Activated B cell treated with CpG ODN at 0.5 μM for 24 hours (primary cell): Measurements from ENCODE around the gene NEK9. TPM values are rescaled to one million over a fixed set of nuclear protein-coding genes. Genes with fewer than 3 reads are reported as not detected.
A peak's percentile ranks its signal among the peaks of the same experiment; 100 is the strongest.

Experiments used
- ATAC-seq: fragments of 200-7000 bp; cut with Tn5 transposase; one replicate; pipeline ENCODE4 v1.10.0; 2021; ENCODE audit warnings: low read depth, mild to moderate bottlenecking, moderate library complexity
- CTCF ChIA-PET: fragments of 350-600 bp; sonication (Branson Sonifier 250); formaldehyde crosslinking; loops from one replicate; lab custom pipeline; 2021; ENCODE audit warnings: antibody characterized with exemption; lab: Charles Lee
- POLR2A ChIA-PET: fragments of 350-600 bp; sonication (Branson Sonifier 250); formaldehyde crosslinking; loops from one replicate; lab custom pipeline; 2021; ENCODE audit warnings: antibody characterized with exemption; lab: Charles Lee
- DNase-seq: peaks from one replicate; pipeline ENCODE4 v3.0.0; 2022
- H3K27ac Mint-ChIP-seq: one replicate; pipeline ENCODE4 v1.8.0; 2020; ENCODE audit warnings: mixed read lengths
- H3K27me3 Mint-ChIP-seq: one replicate; pipeline ENCODE4 v1.8.0; 2021; ENCODE audit warnings: mixed read lengths
- H3K36me3 Mint-ChIP-seq: one replicate; pipeline ENCODE4 v1.8.0; 2021; ENCODE audit warnings: low read depth, mixed read lengths
- H3K4me1 Mint-ChIP-seq: one replicate; pipeline ENCODE4 v1.8.0; 2021; ENCODE audit warnings: mixed read lengths
- H3K4me3 Mint-ChIP-seq: one replicate; pipeline ENCODE4 v1.8.0; 2020; ENCODE audit warnings: mild to moderate bottlenecking, mixed read lengths
- H3K9me3 Mint-ChIP-seq: one replicate; pipeline ENCODE4 v1.8.0; 2020; ENCODE audit warnings: mixed read lengths
- intact Hi-C: fragments of 100-400 bp; cut with micrococcal nuclease; formaldehyde crosslinking; loops from one replicate; pipeline ENCODE4 v1.15.1; 2024
- total RNA-seq: library from RNA; stranded (reverse); gene quantifications from 2 replicates; pipeline ENCODE4 v1.2.3, GENCODE V29; 2022
- TF ChIP-seq, protein P1 (sequence below): fragments of 200-600 bp; IDR thresholded peaks from one replicate; pipeline ENCODE4 v1.8.0; 2022; ENCODE audit warnings: antibody characterized with exemption, mild to moderate bottlenecking

Gene NEK9
- total RNA-seq, 1 donor from 2014 or later: 97.7 TPM

- intact Hi-C loops: loop anchor here (10.0 kb wide), 1 partner anchor 352 kb away; the partner anchor contains the start of genes AREL1 and FCF1
- no peaks in the 10 kb centered on the region for H3K27me3 Mint-ChIP-seq
- peaks cover 19% of the 10 kb centered on the region for H3K4me1 Mint-ChIP-seq
- ATAC-seq (no peak), DNase-seq (no peak)
- TF ChIP-seq, protein P1, sequence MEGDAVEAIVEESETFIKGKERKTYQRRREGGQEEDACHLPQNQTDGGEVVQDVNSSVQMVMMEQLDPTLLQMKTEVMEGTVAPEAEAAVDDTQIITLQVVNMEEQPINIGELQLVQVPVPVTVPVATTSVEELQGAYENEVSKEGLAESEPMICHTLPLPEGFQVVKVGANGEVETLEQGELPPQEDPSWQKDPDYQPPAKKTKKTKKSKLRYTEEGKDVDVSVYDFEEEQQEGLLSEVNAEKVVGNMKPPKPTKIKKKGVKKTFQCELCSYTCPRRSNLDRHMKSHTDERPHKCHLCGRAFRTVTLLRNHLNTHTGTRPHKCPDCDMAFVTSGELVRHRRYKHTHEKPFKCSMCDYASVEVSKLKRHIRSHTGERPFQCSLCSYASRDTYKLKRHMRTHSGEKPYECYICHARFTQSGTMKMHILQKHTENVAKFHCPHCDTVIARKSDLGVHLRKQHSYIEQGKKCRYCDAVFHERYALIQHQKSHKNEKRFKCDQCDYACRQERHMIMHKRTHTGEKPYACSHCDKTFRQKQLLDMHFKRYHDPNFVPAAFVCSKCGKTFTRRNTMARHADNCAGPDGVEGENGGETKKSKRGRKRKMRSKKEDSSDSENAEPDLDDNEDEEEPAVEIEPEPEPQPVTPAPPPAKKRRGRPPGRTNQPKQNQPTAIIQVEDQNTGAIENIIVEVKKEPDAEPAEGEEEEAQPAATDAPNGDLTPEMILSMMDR: no peak
- H3K27ac Mint-ChIP-seq: no peak overlapping the region
- CTCF ChIA-PET: interaction anchor here (1.3 kb wide), 1 partner anchor 22 kb away, joined by 3 read pairs; no protein-coding TSS in a partner anchor
- POLR2A ChIA-PET: no interaction called here
- no peak overlapping the region for H3K4me3 Mint-ChIP-seq
- peaks cover 8% of the 10 kb centered on the region for H3K36me3 Mint-ChIP-seq
- H3K9me3 Mint-ChIP-seq: no peaks in the 10 kb centered on the region
These were observed 60.2 kb downstream of the NEK9 start for GRCh38 chr14:75066691-75067090.

DNA sequence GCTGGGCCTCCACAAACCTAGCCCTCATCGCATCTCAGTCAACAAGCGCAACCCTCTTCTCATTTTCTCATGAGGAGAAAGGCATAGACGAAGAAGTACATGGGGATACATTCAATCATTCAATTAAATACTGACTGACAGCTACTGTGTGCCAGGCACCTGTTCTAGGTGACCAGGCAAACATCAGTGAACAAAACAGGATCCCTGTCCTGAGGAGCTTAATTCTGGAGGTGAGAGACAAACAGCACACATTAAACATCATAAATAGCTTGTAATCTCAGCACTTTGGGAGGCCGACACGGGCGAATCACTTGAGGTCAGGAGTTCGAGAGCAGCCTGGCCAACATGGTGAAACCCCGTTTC is 62.7 kb downstream of the NEK9 start:
- peak; percentile 16 for ATAC-seq
- no peaks in the 10 kb centered on the region for H3K9me3 Mint-ChIP-seq
- no peak for DNase-seq
- ChIA-PET CTCF (interaction anchor here (1.1 kb wide), 1 partner anchor 15 kb away, joined by 4 read pairs; no protein-coding TSS in a partner anchor), POLR2A (interaction anchor here (0.6 to 1.4 kb wide), 8 partner anchors 12 to 1592 kb away, joined by 3 to 6 read pairs (median 4); partner anchors contain the start of genes EIF2B2, MLH3 and NEK9)
- no peaks in the 10 kb centered on the region for H3K27me3 Mint-ChIP-seq
- TF ChIP-seq, protein P1: no peak
- peak overlapping the region; percentile 100 for H3K4me3 Mint-ChIP-seq
- H3K36me3 Mint-ChIP-seq: peaks cover 19% of the 10 kb centered on the region
- intact Hi-C loops: loop anchor here (5.0 to 10.0 kb wide), 2 partner anchors 302 to 349 kb away; partner anchors contain the start of genes AREL1, FCF1 and YLPM1
- H3K27ac Mint-ChIP-seq: peak overlapping the region; percentile 94
- peaks cover 19% of the 10 kb centered on the region for H3K4me1 Mint-ChIP-seq

DNA sequence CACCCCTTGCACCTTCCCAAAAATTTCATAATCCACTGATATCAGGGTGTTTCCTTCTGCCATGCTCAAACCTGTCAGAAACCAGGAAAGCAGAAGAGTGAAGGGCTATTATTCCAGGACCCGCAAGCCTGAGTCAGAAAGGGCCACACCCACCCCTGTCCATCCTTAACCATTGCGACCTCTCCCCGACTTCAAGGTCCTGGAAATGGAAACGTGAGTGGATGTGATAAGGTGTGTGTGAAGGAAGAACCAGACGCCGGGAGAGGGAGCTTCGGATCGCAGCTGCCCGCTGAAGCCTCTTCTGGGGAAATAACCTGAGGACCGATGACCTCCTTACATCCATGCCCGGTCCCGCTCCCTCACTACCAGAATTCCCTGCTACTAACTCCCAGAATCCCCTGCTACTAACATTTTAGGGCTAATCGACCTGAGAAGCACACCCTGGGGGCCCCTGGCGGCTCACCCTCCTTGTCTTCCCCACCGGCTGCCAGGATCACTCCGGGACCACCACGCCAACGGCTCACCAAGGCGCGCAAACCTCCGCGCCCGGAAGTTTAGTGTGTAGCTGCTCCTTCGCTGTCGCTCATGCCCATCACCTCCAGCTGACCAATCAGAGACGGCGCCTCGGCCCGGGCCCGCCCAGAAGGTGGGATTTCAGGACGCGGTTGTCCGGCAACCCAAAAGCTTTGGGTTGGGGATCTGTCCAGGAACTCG is 63.2 kb downstream of the NEK9 start, which contains the start of gene ACYP1:
TSS of gene ACYP1 (minus strand) at position 534 of the 714 bp plus-strand sequence. CDS start at position 63, 471 bp downstream.
- POLR2A ChIA-PET: interaction anchor here (0.6 to 1.4 kb wide), 8 partner anchors 12 to 1592 kb away, joined by 3 to 6 read pairs (median 4); partner anchors contain the start of genes EIF2B2, MLH3 and NEK9
- H3K27ac Mint-ChIP-seq: peak within 1 kb of the TSS; percentile 94
- peaks cover 19% of the 10 kb centered on the region for H3K4me1 Mint-ChIP-seq
- TF ChIP-seq, protein P1: no peak
- H3K4me3 Mint-ChIP-seq: peak within 1 kb of the TSS; percentile 100
- peak; percentile 99 for ATAC-seq
- no peaks in the 10 kb centered on the region for H3K27me3 Mint-ChIP-seq
- H3K9me3 Mint-ChIP-seq: no peaks in the 10 kb centered on the region
- peak; percentile 90 for DNase-seq
- intact Hi-C loops: loop anchor here (5.0 to 10.0 kb wide), 2 partner anchors 301 to 349 kb away; partner anchors contain the start of genes AREL1, FCF1 and YLPM1
- H3K36me3 Mint-ChIP-seq: peaks cover 19% of the 10 kb centered on the region
- CTCF ChIA-PET: interaction anchor here (1.1 kb wide), 1 partner anchor 14 kb away, joined by 4 read pairs; no protein-coding TSS in a partner anchor

- no peak for DNase-seq
- peaks cover 19% of the 10 kb centered on the region for H3K4me1 Mint-ChIP-seq
- peak overlapping the region; percentile 100 for H3K4me3 Mint-ChIP-seq
- H3K9me3 Mint-ChIP-seq: no peaks in the 10 kb centered on the region
- H3K27ac Mint-ChIP-seq: peak overlapping the region; percentile 94
- intact Hi-C loops: loop anchor here (5.0 to 10.0 kb wide), 2 partner anchors 301 to 348 kb away; partner anchors contain the start of genes AREL1, FCF1 and YLPM1
- POLR2A ChIA-PET: interaction anchor here (1.2 kb wide), 1 partner anchor 13 kb away, joined by 4 read pairs; no protein-coding TSS in a partner anchor
- no peaks in the 10 kb centered on the region for H3K27me3 Mint-ChIP-seq
- ATAC-seq: no peak
- peaks cover 19% of the 10 kb centered on the region for H3K36me3 Mint-ChIP-seq
- CTCF ChIA-PET: interaction anchor here (0.7 to 1.1 kb wide), 2 partner anchors 25 to 301 kb away, joined by 3 to 4 read pairs; no protein-coding TSS in a partner anchor
- TF ChIP-seq, protein P1: no peak
These were observed 63.8 kb downstream of the NEK9 start for GRCh38 chr14:75063013-75063412.

DNA sequence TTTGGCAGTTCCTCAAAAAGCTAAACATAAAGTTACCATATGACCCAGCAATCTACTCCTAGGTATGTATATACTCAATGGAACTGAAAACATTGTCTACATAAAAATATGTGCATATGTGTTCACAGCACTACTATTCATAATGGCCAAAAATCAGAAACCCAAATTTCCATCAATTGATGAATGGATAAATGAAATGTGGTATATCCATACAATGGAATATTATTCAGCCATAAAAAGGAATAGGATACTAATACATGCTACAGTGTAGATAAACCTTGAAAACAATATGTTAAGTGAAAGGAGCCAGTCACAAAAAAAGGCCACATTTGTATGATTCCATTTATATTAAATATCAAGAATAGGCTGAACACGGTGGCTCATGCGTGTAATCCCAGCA is 66.4 kb downstream of the NEK9 start:
- ATAC-seq: no peak
- Mint-ChIP-seq H3K4me3 (no peak overlapping the region), H3K36me3 (peaks cover 21% of the 10 kb centered on the region), H3K27ac (no peak overlapping the region), H3K27me3 (no peaks in the 10 kb centered on the region), H3K9me3 (no peaks in the 10 kb centered on the region), H3K4me1 (peaks cover 19% of the 10 kb centered on the region)
- intact Hi-C loops: loop anchor here (5.0 to 10.0 kb wide), 2 partner anchors 298 to 346 kb away; partner anchors contain the start of genes AREL1, FCF1 and YLPM1
- POLR2A ChIA-PET: no interaction called here
- CTCF ChIA-PET: no interaction called here
- DNase-seq: no peak
- TF ChIP-seq, protein P1: no peak
